Measurements from ENCODE around the gene DCAF5. TPM values are rescaled to one million over a fixed set of nuclear protein-coding genes. Genes with fewer than 3 reads are reported as not detected.
A peak's percentile ranks its signal among the peaks of the same experiment; 100 is the strongest.

The DCAF5 gene
- total RNA-seq, 4 donors from 2014 or later = 37.4 to 67.1 (median 46.4) TPM

- H3K27ac ChIP-seq (replicated peaks in 1 of 4) = peak overlapping the region; percentile 79 to 83 (median 80)
- WGBS = 28% methylated on average over 5 of the region's 7 CpGs
- no peak for DNase-seq (ENCODE audit: extremely low spot score)
- no peaks in the 10 kb centered on the region for H3K36me3 ChIP-seq
- H3K4me1 ChIP-seq = peaks cover 78 to 89% (median 86%) of the 10 kb centered on the region in 4 donors
- H3K27me3 ChIP-seq = no peaks in the 10 kb centered on the region
- intact Hi-C loops (cut with DNase I) = loop anchor here (2.0 kb wide), 1 partner anchor 67 kb away; the partner anchor contains the start of gene ACTN1
- no peaks in the 10 kb centered on the region for H3K9me3 ChIP-seq
- H3K4me3 ChIP-seq = no peak overlapping the region
- TF ChIP-seq EP300 (IDR thresholded peaks at IDR 0.05) = no peak
- no peak for TF ChIP-seq POLR2A (IDR thresholded peaks at IDR 0.05; ENCODE audit: low read depth)
- TF ChIP-seq POLR2AphosphoS5 (IDR thresholded peaks at IDR 0.05) = peak; percentile 8 to 53
- TF ChIP-seq, protein P1, sequence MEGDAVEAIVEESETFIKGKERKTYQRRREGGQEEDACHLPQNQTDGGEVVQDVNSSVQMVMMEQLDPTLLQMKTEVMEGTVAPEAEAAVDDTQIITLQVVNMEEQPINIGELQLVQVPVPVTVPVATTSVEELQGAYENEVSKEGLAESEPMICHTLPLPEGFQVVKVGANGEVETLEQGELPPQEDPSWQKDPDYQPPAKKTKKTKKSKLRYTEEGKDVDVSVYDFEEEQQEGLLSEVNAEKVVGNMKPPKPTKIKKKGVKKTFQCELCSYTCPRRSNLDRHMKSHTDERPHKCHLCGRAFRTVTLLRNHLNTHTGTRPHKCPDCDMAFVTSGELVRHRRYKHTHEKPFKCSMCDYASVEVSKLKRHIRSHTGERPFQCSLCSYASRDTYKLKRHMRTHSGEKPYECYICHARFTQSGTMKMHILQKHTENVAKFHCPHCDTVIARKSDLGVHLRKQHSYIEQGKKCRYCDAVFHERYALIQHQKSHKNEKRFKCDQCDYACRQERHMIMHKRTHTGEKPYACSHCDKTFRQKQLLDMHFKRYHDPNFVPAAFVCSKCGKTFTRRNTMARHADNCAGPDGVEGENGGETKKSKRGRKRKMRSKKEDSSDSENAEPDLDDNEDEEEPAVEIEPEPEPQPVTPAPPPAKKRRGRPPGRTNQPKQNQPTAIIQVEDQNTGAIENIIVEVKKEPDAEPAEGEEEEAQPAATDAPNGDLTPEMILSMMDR (IDR thresholded peaks at IDR 0.05) = no peak
These were observed 107.0 kb downstream of the DCAF5 start for GRCh38 chr14:69045857-69046475.

DNA sequence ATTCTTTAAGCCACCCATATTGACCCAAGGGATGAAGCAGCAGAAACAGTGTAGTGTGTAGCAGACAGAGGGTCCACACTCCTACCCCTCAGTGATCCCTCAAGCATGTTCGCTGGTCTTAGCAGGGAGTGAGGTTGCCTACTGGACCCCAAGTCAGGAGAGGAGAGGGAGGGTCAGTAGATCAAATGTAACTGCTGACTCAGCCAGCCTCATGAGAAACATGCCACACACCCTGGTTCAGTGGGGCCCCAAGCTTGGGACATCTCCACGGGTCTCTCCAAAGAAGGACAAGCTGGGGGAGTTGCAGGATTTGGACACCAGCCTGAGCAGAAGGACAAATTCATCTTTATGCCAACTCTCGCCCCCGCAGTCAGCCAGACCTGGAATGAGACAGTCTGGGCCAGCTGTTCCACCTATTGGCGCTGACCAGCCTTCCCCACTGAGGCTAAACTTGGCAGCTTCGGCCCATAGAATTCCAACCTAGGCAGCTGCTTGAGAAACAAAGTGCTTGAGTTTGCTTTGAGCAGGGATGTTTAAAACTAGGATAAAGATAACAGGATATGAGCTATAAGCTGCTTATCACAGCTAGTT, 107.9 kb downstream of the DCAF5 start:
- DNase-seq (ENCODE audit: extremely low spot score) = no peak
- peaks cover 69 to 80% (median 77%) of the 10 kb centered on the region in 4 donors for H3K4me1 ChIP-seq
- H3K27me3 ChIP-seq = no peaks in the 10 kb centered on the region
- intact Hi-C loops (cut with DNase I) = no loop called here
- H3K4me3 ChIP-seq = no peak overlapping the region
- H3K27ac ChIP-seq (replicated peaks in 1 of 4) = peak overlapping the region; percentile 79 to 83 (median 80)
- H3K9me3 ChIP-seq = no peaks in the 10 kb centered on the region
- 43% methylated on average over 6 of the region's 6 CpGs for WGBS
- no peaks in the 10 kb centered on the region for H3K36me3 ChIP-seq
- peak in 1 of 2 donors; percentile 59 for TF ChIP-seq POLR2AphosphoS5 (IDR thresholded peaks at IDR 0.05)
- no peak for TF ChIP-seq POLR2A (IDR thresholded peaks at IDR 0.05; ENCODE audit: low read depth)
- TF ChIP-seq EP300 (IDR thresholded peaks at IDR 0.05) = no peak

DNA sequence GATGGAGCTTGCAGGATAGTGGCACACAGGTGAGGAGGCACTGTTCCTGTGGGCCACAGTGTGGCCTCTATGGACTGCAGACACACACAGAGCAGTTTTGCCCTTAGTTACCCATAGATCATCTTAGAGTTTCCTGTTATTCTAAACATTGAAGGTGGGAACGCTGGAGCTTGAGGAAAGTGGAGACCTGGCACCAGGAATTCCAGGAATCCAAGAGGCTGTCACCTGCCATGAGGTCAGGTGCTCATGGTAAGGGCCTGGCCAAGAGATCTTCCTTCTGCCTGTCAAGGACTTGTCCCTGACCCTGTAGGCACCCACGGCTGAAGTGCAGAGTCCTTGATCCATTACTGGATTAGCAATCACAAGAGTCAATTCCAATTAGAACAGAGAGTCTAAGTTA, 108.6 kb downstream of the DCAF5 start:
- no peak overlapping the region for H3K4me3 ChIP-seq
- DNase-seq (ENCODE audit: extremely low spot score) = no peak
- H3K27me3 ChIP-seq = no peaks in the 10 kb centered on the region
- 100% methylated on average over 2 of the region's 2 CpGs for WGBS
- no peaks in the 10 kb centered on the region for H3K9me3 ChIP-seq
- TF ChIP-seq POLR2A (IDR thresholded peaks at IDR 0.05; ENCODE audit: low read depth) = no peak
- TF ChIP-seq EP300 (IDR thresholded peaks at IDR 0.05) = no peak
- TF ChIP-seq, protein P1 (IDR thresholded peaks at IDR 0.05) = no peak
- no peak for TF ChIP-seq POLR2AphosphoS5 (IDR thresholded peaks at IDR 0.05)
- H3K36me3 ChIP-seq = no peaks in the 10 kb centered on the region
- H3K27ac ChIP-seq (replicated peaks in 1 of 4) = peak overlapping the region; percentile 79 to 83 (median 80)
- intact Hi-C loops (cut with DNase I) = no loop called here
- H3K4me1 ChIP-seq = peaks cover 64 to 76% (median 71%) of the 10 kb centered on the region in 4 donors

GRCh38 chr14:69043596-69044260, 109.2 kb downstream of the DCAF5 start:
- 51% methylated on average over 8 of the region's 8 CpGs for WGBS
- DNase-seq (ENCODE audit: extremely low spot score) = no peak
- Histone ChIP-seq H3K4me3 (no peak overlapping the region), H3K36me3 (no peaks in the 10 kb centered on the region), H3K27ac (replicated peaks in 1 of 4) (peak overlapping the region; percentile 79 to 83 (median 80)), H3K4me1 (peaks cover 63 to 77% (median 72%) of the 10 kb centered on the region in 4 donors), H3K27me3 (no peaks in the 10 kb centered on the region), H3K9me3 (no peaks in the 10 kb centered on the region)
- TF ChIP-seq POLR2A (IDR thresholded peaks at IDR 0.05; ENCODE audit: low read depth) = no peak
- TF ChIP-seq POLR2AphosphoS5 (IDR thresholded peaks at IDR 0.05) = peak; percentile 56 to 61
- intact Hi-C loops (cut with DNase I) = no loop called here

GRCh38 chr14:69042787-69043444, 110.0 kb downstream of the DCAF5 start:
- no peak for DNase-seq (ENCODE audit: extremely low spot score)
- Histone ChIP-seq H3K36me3 (no peaks in the 10 kb centered on the region), H3K27me3 (no peaks in the 10 kb centered on the region), H3K27ac (replicated peaks in 1 of 4) (peak overlapping the region; percentile 79 to 83 (median 80)), H3K4me3 (no peak overlapping the region), H3K4me1 (peaks cover 63 to 77% (median 72%) of the 10 kb centered on the region in 4 donors), H3K9me3 (no peaks in the 10 kb centered on the region)
- TF ChIP-seq, protein P1 (IDR thresholded peaks at IDR 0.05) = peak in 1 of 3 experiments; percentile 25
- TF ChIP-seq POLR2A (IDR thresholded peaks at IDR 0.05; ENCODE audit: low read depth) = no peak
- peak; percentile 64 to 68 for TF ChIP-seq POLR2AphosphoS5 (IDR thresholded peaks at IDR 0.05)
- no peak for TF ChIP-seq EP300 (IDR thresholded peaks at IDR 0.05)
- 43% methylated on average over 10 of the region's 10 CpGs for WGBS
- intact Hi-C loops (cut with DNase I) = no loop called here

Data from esophagus muscularis mucosa (tissue), 4 donors.